Kidney epithelial cell (primary cell): ENCODE measurements around the gene APP. TPM values are rescaled to one million over a fixed set of nuclear protein-coding genes. Genes with fewer than 3 reads are reported as not detected.

Experiments
- DNase-seq: peaks from one replicate; pipeline ENCODE4 v3.0.0-alpha.2; 2010; ENCODE audit warnings: low read depth
- H3K27me3 ChIP-seq: 2 replicates; pipeline ENCODE4 v1.6.0; 2011; ENCODE audit warnings: low read length; ENCODE audit not compliant: control insufficient read depth, insufficient read depth
- H3K36me3 ChIP-seq: 2 replicates; pipeline ENCODE4 v1.5.1; 2011; ENCODE audit warnings: low read length; ENCODE audit not compliant: control insufficient read depth, insufficient read depth
- H3K4me3 ChIP-seq: 2 replicates; pipeline ENCODE4 v1.5.1; 2011; ENCODE audit warnings: low read depth, mild to moderate bottlenecking, control low read depth, low read length
- total RNA-seq: library from RNA; depleted of rRNA; stranded (reverse); fragments of >200 nt; gene quantifications from 2 replicates; pipeline ENCODE4 v1.2.3, GENCODE V29; 2015
- TF ChIP-seq, protein P1 (sequence below): IDR thresholded peaks from 2 replicates; pipeline ENCODE4 v1.5.1; 2011; ENCODE audit warnings: mild to moderate bottlenecking, moderate library complexity, low read length, control low read depth, inconsistent platforms; ENCODE audit not compliant: insufficient read depth, poor library complexity, severe bottlenecking

APP gene
- total RNA-seq, 1 donor from 2014 or later = 624 TPM

GRCh38 chr21:26159869-26160268 is 10.7 kb downstream of the APP start:
- TF ChIP-seq, protein P1, sequence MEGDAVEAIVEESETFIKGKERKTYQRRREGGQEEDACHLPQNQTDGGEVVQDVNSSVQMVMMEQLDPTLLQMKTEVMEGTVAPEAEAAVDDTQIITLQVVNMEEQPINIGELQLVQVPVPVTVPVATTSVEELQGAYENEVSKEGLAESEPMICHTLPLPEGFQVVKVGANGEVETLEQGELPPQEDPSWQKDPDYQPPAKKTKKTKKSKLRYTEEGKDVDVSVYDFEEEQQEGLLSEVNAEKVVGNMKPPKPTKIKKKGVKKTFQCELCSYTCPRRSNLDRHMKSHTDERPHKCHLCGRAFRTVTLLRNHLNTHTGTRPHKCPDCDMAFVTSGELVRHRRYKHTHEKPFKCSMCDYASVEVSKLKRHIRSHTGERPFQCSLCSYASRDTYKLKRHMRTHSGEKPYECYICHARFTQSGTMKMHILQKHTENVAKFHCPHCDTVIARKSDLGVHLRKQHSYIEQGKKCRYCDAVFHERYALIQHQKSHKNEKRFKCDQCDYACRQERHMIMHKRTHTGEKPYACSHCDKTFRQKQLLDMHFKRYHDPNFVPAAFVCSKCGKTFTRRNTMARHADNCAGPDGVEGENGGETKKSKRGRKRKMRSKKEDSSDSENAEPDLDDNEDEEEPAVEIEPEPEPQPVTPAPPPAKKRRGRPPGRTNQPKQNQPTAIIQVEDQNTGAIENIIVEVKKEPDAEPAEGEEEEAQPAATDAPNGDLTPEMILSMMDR = no peak
- no peak for DNase-seq
- Histone ChIP-seq H3K4me3 (no peak overlapping the region), H3K36me3 (no peaks in the 10 kb centered on the region), H3K27me3 (no peaks in the 10 kb centered on the region)

- H3K36me3 ChIP-seq = no peaks in the 10 kb centered on the region
- H3K27me3 ChIP-seq = no peaks in the 10 kb centered on the region
- TF ChIP-seq, protein P1 = no peak
- no peak overlapping the region for H3K4me3 ChIP-seq
- no peak for DNase-seq
These were observed 12.8 kb downstream of the APP start for GRCh38 chr21:26157801-26158200.

DNA sequence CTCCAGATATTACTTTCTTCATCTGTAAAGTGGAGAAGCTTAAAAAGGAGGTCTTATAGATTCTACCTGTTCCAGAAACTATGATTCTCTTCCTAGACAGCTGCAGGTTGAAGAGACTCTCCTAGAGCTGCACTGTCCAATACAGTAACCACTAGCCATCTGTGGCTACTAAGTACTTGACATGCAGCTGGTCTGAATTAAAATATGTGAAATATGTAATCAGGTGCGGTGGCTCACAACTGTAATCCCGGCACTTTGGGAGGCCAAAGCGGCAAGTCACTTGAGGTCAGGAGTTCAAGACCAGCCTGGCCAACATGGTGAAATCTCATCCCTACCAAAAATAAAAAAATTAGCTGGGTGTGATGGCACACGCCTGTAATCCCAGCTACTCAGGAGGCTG is 15.8 kb downstream of the APP start:
- TF ChIP-seq, protein P1 = no peak
- H3K27me3 ChIP-seq = no peaks in the 10 kb centered on the region
- H3K36me3 ChIP-seq = no peaks in the 10 kb centered on the region
- H3K4me3 ChIP-seq = no peak overlapping the region
- no peak for DNase-seq

GRCh38 chr21:26153758-26154157 is 16.8 kb downstream of the APP start:
- no peak overlapping the region for H3K4me3 ChIP-seq
- DNase-seq = no peak
- TF ChIP-seq, protein P1 = no peak

GRCh38 chr21:26148840-26149354 is 21.7 kb downstream of the APP start:
- TF ChIP-seq, protein P1 = no peak

More at GRCh38 chr21:26153758-26154157, 16.8 kb downstream of the APP start:
- Histone ChIP-seq H3K36me3 (no peaks in the 10 kb centered on the region), H3K27me3 (no peaks in the 10 kb centered on the region)

More at GRCh38 chr21:26148840-26149354, 21.7 kb downstream of the APP start:
- no peaks in the 10 kb centered on the region for H3K36me3 ChIP-seq
- H3K4me3 ChIP-seq = no peak overlapping the region
- no peaks in the 10 kb centered on the region for H3K27me3 ChIP-seq
- no peak for DNase-seq
